GM19328 (cell line): ENCODE results near the gene SFRP2.

ENCODE experiments used
- ATAC-seq: cut with Tn5 transposase; IDR thresholded peaks from one replicate; pipeline ENCODE4 v1.9.1; 2021; ENCODE audit warnings: mild to moderate bottlenecking, moderate library complexity; ENCODE audit not compliant: unreplicated experiment

SFRP2 gene

GRCh38 chr4:153798901-153799693, 10.2 kb upstream of the SFRP2 start:
- ATAC-seq, result no peak

GRCh38 chr4:153798420-153798819, 9.5 kb upstream of the SFRP2 start:
- no peak for ATAC-seq

- ATAC-seq, result no peak
Observed at GRCh38 chr4:153794006-153794405, 5.1 kb upstream of the SFRP2 start.

- ATAC-seq, result no peak
Observed at GRCh38 chr4:153792618-153793247, 3.9 kb upstream of the SFRP2 start.

GRCh38 chr4:153791746-153792617, 3.1 kb upstream of the SFRP2 start:
- no peak for ATAC-seq

- ATAC-seq, result no peak
Observed at GRCh38 chr4:153790962-153791551, 2.2 kb upstream of the SFRP2 start.

- no peak for ATAC-seq
Observed at GRCh38 chr4:153790500-153790865, 1.6 kb upstream of the SFRP2 start.

GRCh38 chr4:153789741-153790499, 1.0 kb upstream of the SFRP2 start:
- no peak for ATAC-seq

GRCh38 chr4:153788051-153788412, 851 bp downstream of the SFRP2 start:
- ATAC-seq, result no peak

- ATAC-seq, result no peak
Observed at GRCh38 chr4:153787575-153787974, 1.3 kb downstream of the SFRP2 start.

GRCh38 chr4:153787061-153787560, 1.8 kb downstream of the SFRP2 start:
- no peak for ATAC-seq

- ATAC-seq, result no peak
Observed at GRCh38 chr4:153785910-153786721, 2.8 kb downstream of the SFRP2 start.

GRCh38 chr4:153784166-153784699, 4.7 kb downstream of the SFRP2 start:
- no peak for ATAC-seq

- ATAC-seq, result no peak
Observed at GRCh38 chr4:153782581-153782980, 6.3 kb downstream of the SFRP2 start.

GRCh38 chr4:153781717-153782416, 7.0 kb downstream of the SFRP2 start:
- ATAC-seq, result no peak

GRCh38 chr4:153781280-153781679, 7.6 kb downstream of the SFRP2 start:
- ATAC-seq, result no peak

- ATAC-seq, result peak; percentile 71
Observed at GRCh38 chr4:153780876-153781275, 8.0 kb downstream of the SFRP2 start.

GRCh38 chr4:153780221-153780620, 8.7 kb downstream of the SFRP2 start:
- ATAC-seq, result no peak

- ATAC-seq, result no peak
Observed at GRCh38 chr4:153778383-153778782, 10.5 kb downstream of the SFRP2 start.
